Activated naive CD4-positive, alpha-beta T cell treated with anti-CD3 and anti-CD28 coated beads for 36 hours (primary cell): ENCODE data around the gene BANK1. TPM values are rescaled to one million over a fixed set of nuclear protein-coding genes. Genes with fewer than 3 reads are reported as not detected.

Experiments
- CTCF ChIA-PET: fragments of 350-600 bp; sonication (Branson Sonifier 250); formaldehyde crosslinking; loops from one replicate; lab custom pipeline; 2021; ENCODE audit warnings: antibody characterized with exemption; lab: Charles Lee
- DNase-seq: peaks from one replicate; pipeline ENCODE4 v3.0.0-alpha.2; 2020
- H3K27ac Mint-ChIP-seq: one replicate; pipeline ENCODE4 v1.8.0; 2021; ENCODE audit warnings: mild to moderate bottlenecking, mixed read lengths
- H3K27me3 Mint-ChIP-seq: one replicate; pipeline ENCODE4 v1.8.0; 2021; ENCODE audit warnings: low read depth, mixed read lengths
- H3K36me3 Mint-ChIP-seq: one replicate; pipeline ENCODE4 v1.8.0; 2021; ENCODE audit warnings: low read depth, mixed read lengths
- H3K4me1 Mint-ChIP-seq: one replicate; pipeline ENCODE4 v1.8.0; 2021; ENCODE audit warnings: low read depth, mixed read lengths
- H3K4me3 Mint-ChIP-seq: one replicate; pipeline ENCODE4 v1.8.0; 2021; ENCODE audit warnings: mild to moderate bottlenecking, moderate library complexity, mixed read lengths
- H3K9me3 Mint-ChIP-seq: one replicate; pipeline ENCODE4 v1.8.0; 2021; ENCODE audit warnings: mixed read lengths
- intact Hi-C: fragments of 100-400 bp; cut with micrococcal nuclease; formaldehyde crosslinking; loops from one replicate; pipeline ENCODE4 v1.15.1; 2023
- total RNA-seq, 2 experiments: library from RNA; stranded (reverse); gene quantifications; one replicate each; pipeline ENCODE4 v1.2.3, GENCODE V29; 2021

Gene BANK1
- total RNA-seq, 2 experiments from 2014 or later = 0.07 to 0.17 TPM

DNA sequence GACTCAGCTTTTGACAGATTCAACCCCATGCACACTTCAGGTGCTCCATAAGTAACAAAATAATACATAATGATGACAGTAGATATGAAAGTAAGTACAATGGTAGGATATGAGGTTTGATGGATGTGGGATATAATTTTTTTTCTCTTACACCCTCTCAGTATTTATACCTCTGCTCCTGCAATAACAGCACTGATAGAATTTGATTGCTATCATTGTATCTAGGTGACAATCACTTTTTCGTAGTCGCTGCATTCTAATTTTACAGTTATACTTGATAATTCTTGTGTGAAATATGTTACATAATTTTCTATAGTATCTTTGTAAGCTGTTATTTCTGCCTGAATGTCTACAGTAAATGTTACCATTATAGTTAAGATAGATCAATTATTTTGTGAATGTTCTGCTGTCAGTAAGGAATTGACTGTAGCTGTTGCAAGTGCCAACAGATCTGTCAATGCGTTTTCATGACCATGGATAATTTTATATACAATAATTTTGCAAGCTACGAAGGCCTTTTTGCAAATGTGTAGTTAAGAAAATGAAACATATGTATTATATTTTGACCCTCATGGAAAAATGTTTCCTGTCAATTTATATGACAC is 128.9 kb downstream of the BANK1 start:
- CTCF ChIA-PET = no interaction called here
- H3K9me3 Mint-ChIP-seq = no peaks in the 10 kb centered on the region
- no peak overlapping the region for H3K4me3 Mint-ChIP-seq
- H3K4me1 Mint-ChIP-seq = no peaks in the 10 kb centered on the region
- no peak overlapping the region for H3K27ac Mint-ChIP-seq
- intact Hi-C loops = no loop called here
- H3K36me3 Mint-ChIP-seq = no peaks in the 10 kb centered on the region
- H3K27me3 Mint-ChIP-seq = no peaks in the 10 kb centered on the region
- DNase-seq = no peak

DNA sequence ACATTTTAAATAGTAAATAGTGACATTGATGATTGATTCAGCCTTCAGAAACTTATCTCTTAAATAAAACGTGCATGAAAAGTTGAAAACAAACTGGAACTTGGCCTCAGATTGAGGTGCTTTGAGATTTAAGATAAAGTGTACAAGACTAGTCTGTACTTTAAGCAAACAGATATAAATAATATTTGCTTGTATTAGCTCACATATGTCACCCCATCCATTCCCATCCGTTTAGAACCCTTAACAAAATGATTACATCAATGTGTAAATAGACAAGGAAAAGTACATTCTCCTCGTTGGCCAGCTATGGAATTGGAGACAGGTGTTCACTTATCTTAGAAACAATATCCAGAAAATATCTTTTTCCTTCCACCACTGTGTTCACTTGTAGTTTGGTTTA is 130.8 kb downstream of the BANK1 start:
- H3K27me3 Mint-ChIP-seq = no peaks in the 10 kb centered on the region
- no peaks in the 10 kb centered on the region for H3K4me1 Mint-ChIP-seq
- no peak for DNase-seq
- no peak overlapping the region for H3K27ac Mint-ChIP-seq
- H3K4me3 Mint-ChIP-seq = no peak overlapping the region
- H3K9me3 Mint-ChIP-seq = no peaks in the 10 kb centered on the region
- CTCF ChIA-PET = interaction anchor here (0.7 kb wide), 2 partner anchors 15 to 53 kb away, joined by 3 read pairs; no protein-coding TSS in a partner anchor
- H3K36me3 Mint-ChIP-seq = no peaks in the 10 kb centered on the region
- intact Hi-C loops = no loop called here

DNA sequence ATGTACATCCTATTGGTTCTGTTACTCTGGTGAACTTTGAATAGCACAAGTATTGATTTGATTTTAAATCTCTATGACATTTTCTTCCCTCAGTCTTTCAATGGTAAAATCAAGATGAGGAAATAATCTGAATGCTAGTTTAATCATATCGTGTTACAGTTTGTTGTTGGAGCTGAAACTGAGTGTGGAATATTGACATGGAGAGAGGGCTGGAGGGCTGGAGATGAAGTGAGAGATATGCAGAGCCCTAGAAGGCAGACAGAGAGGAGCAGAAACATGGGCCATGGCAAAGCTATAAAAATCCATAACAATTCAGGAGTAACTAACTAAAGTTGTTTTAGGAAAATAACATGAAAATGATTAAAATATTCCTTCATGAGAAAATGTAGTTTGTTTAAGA is 141.1 kb downstream of the BANK1 start:
- Mint-ChIP-seq H3K27me3 (peaks cover 1% of the 10 kb centered on the region), H3K4me1 (no peaks in the 10 kb centered on the region), H3K27ac (no peak overlapping the region), H3K4me3 (no peak overlapping the region), H3K9me3 (no peaks in the 10 kb centered on the region), H3K36me3 (no peaks in the 10 kb centered on the region)
- intact Hi-C loops = no loop called here
- CTCF ChIA-PET = no interaction called here
- no peak for DNase-seq

DNA sequence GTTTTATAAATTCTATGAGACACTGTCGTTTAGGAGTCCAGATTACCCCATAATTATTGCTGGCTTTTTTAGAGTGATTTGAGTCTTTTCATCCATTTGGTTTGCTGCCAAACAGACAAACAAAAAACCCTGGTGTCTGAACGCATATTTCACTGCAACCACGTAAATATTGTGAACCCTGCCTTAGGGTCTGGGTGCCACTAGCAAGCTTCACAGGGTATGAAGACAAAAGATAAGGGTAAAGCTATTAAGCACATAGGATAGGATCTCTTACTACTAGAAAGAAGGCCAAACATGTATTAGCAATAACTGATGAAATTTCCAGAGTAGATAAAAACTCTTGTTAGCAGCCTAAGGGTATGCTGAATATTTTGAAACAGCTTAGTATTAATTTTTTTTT is 143.3 kb downstream of the BANK1 start:
- H3K9me3 Mint-ChIP-seq = no peaks in the 10 kb centered on the region
- no peaks in the 10 kb centered on the region for H3K27me3 Mint-ChIP-seq
- no peak overlapping the region for H3K4me3 Mint-ChIP-seq
- H3K4me1 Mint-ChIP-seq = no peaks in the 10 kb centered on the region
- no peaks in the 10 kb centered on the region for H3K36me3 Mint-ChIP-seq
- intact Hi-C loops = no loop called here
- no peak for DNase-seq
- CTCF ChIA-PET = no interaction called here
- no peak overlapping the region for H3K27ac Mint-ChIP-seq

DNA sequence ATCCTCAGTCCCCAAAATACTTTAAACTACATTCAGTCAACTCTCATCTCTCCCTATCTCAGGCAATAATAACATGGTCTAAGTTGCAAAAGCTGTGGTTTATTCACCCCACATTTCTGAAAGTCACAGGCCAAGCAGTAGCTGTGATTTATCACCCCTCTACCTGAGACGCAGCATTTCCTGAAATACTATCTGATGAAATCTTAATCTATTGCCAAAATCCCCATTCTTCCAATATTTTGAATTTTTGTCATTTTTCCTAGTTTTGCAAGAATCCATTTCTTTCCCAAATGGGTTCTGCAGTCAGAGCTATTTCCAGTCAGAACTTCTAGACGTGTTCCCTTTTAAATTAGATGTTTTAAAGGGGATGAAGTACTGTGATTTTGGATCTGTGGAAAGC is 148.3 kb downstream of the BANK1 start:
- intact Hi-C loops = no loop called here
- Mint-ChIP-seq H3K36me3 (no peaks in the 10 kb centered on the region), H3K9me3 (no peaks in the 10 kb centered on the region), H3K27ac (no peak overlapping the region), H3K4me3 (no peak overlapping the region), H3K4me1 (no peaks in the 10 kb centered on the region), H3K27me3 (peaks cover 12% of the 10 kb centered on the region)
- CTCF ChIA-PET = interaction anchor here (0.6 kb wide), 1 partner anchor 213 kb away, joined by 3 read pairs; no protein-coding TSS in a partner anchor
- no peak for DNase-seq

DNA sequence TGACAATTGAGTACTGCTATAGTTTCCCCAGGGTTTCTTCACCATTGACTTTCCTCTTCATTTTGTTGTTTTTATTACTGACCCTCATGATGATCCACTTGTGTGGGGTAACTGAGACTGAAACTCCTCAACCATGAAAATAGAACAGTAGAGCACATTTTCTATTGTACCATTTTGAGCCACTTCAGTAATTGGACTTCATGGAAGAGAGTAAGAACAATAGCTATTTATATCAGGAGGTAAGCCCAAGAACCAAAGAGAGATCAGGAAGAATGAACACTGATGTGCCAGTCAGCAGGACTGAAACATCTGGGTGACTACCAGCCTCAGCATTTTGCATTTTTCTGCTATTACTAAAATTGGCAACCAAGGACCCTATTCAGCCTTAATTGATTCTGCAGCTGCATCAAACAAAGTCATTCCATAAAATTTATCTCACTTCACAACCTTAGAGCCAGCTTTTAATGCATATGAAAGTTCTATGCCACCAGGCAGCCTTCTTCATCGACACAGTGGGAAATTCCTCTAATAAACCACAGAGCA is 151.4 kb downstream of the BANK1 start:
- CTCF ChIA-PET = interaction anchor here (0.7 kb wide), 1 partner anchor 1149 kb away, joined by 3 read pairs; no protein-coding TSS in a partner anchor

DNA sequence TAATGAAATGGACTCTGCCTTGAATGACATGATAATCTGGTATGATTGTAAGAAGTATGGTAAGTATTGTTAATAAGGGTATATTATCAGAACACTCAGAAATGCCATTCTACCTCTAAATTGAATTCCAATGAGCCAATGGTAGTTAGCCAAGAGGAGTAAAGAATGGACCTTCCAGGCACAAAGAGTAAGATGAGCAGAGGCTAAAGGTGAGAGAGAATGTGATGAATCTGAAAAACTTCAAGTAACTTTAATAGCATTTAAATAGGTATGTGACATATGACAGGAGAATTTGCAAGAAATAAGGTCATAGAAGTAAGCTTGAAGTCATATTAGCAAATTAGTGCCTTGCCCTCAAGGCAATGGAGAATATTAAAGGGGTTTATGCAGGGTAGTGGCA is 152.4 kb downstream of the BANK1 start:
- H3K4me1 Mint-ChIP-seq = no peaks in the 10 kb centered on the region
- H3K36me3 Mint-ChIP-seq = no peaks in the 10 kb centered on the region
- H3K9me3 Mint-ChIP-seq = no peaks in the 10 kb centered on the region
- no peak for DNase-seq
- no peak overlapping the region for H3K4me3 Mint-ChIP-seq
- CTCF ChIA-PET = interaction anchor here (0.7 kb wide), 1 partner anchor 1148 kb away, joined by 3 read pairs; no protein-coding TSS in a partner anchor
- peaks cover 12% of the 10 kb centered on the region for H3K27me3 Mint-ChIP-seq
- intact Hi-C loops = no loop called here
- no peak overlapping the region for H3K27ac Mint-ChIP-seq

More for the DNA sequence above, 151.4 kb downstream of the BANK1 start:
- Mint-ChIP-seq H3K4me3 (no peak overlapping the region), H3K9me3 (no peaks in the 10 kb centered on the region), H3K27me3 (peaks cover 12% of the 10 kb centered on the region), H3K36me3 (no peaks in the 10 kb centered on the region), H3K27ac (no peak overlapping the region), H3K4me1 (no peaks in the 10 kb centered on the region)
- no peak for DNase-seq
- intact Hi-C loops = no loop called here

DNA sequence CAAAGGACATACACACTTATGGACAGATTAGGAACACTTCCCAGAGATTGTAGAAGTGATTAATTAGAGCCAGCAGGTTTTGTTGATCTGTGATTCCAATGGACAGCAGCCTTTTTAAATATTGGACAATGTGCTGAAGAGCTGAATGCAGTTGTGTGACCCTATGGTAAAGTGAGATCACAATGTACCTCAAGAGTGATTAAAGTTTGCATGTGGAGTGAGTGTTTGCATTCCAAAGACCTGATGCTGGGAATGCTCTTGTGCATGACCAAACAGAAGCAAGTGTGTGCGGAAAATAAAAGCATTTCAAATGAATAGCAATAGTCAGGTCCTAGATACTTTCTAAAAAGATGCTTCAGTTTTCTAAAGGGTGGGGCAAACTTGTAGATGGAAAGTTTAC is 154.1 kb downstream of the BANK1 start:
- no peaks in the 10 kb centered on the region for H3K9me3 Mint-ChIP-seq
- intact Hi-C loops = no loop called here
- H3K36me3 Mint-ChIP-seq = no peaks in the 10 kb centered on the region
- CTCF ChIA-PET = interaction anchor here (1.4 kb wide), 1 partner anchor 19 kb away, joined by 3 read pairs; no protein-coding TSS in a partner anchor
- H3K4me1 Mint-ChIP-seq = no peaks in the 10 kb centered on the region
- H3K27ac Mint-ChIP-seq = no peak overlapping the region
- no peak overlapping the region for H3K4me3 Mint-ChIP-seq
- DNase-seq = no peak
- H3K27me3 Mint-ChIP-seq = peaks cover 13% of the 10 kb centered on the region

DNA sequence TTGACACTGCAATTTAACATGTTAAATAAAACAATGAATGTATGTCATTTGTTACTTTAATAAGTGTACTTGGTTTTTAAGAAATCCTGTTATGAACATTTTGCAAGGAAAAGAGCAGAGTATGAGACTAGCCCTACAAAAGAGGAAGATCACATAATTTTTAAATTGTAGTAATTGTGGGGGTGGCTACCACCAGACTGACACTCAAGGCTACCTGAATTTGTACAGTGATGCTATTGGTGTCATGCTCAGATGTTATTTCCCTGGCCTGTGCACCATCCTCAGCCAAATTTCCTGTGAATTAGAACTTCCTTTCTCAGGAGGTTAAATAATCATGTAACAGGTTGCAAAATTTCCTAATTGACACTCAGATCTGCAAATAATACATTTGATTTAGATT is 157.5 kb downstream of the BANK1 start:
- CTCF ChIA-PET = no interaction called here
- Mint-ChIP-seq H3K27me3 (peaks cover 6% of the 10 kb centered on the region), H3K4me1 (no peaks in the 10 kb centered on the region), H3K9me3 (no peaks in the 10 kb centered on the region), H3K27ac (no peak overlapping the region), H3K36me3 (no peaks in the 10 kb centered on the region), H3K4me3 (no peak overlapping the region)
- intact Hi-C loops = no loop called here
- DNase-seq = no peak

DNA sequence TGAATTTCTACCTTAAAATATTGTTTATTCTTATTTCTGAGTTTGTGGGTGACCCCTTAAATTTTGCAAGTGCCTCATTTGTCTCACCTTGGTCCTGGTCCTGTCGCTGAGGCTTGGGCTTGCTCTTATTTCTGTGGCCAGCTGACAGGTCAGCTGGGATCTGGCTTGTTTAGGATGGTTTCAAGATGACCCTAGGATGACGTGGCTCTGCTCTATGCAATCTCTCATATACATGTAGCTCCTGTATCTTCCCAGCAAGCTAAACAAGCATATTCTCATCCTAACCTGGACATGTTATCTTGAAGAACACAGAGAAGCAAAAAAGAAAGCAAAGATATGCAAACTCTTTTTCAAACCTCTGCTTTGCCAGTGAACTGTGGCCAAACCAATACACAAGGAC is 158.4 kb downstream of the BANK1 start:
- no peaks in the 10 kb centered on the region for H3K9me3 Mint-ChIP-seq
- no peak overlapping the region for H3K4me3 Mint-ChIP-seq
- DNase-seq = no peak
- CTCF ChIA-PET = no interaction called here
- no peaks in the 10 kb centered on the region for H3K36me3 Mint-ChIP-seq
- no peak overlapping the region for H3K27ac Mint-ChIP-seq
- intact Hi-C loops = no loop called here
- H3K4me1 Mint-ChIP-seq = no peaks in the 10 kb centered on the region
- H3K27me3 Mint-ChIP-seq = peaks cover 4% of the 10 kb centered on the region

DNA sequence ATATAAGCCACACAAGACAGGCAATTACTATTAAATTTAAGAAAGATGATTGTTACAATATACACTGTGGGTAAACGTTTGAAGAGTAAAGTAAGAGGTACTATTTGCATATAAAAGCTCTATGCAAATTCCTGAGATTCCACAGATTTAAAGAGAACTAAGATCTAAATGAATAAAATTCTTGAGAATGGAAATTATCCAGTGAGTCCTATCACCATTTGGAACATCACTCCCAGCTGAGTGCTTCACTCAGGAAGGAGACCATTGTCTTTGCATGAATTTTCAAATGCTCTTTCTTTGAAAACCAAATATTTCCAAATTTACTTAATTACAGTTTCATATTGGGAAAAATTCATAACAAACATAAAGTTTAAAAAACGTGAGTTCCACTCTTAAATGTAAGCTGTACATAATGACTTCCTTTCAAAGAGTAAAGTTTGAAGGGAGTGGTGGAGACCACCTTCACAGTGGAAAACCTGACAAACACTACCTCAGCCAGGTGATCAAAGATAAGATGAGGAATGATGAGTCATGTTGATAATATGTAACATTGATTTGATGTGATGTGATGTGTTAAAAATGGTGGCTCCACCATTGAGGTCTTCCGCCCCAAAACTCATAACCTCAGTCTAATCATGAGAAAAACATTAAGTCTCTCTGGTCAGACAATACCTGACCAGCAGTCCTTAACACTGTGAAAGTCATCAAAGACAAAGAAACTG is 159.9 kb downstream of the BANK1 start:
- CTCF ChIA-PET = no interaction called here
- H3K9me3 Mint-ChIP-seq = no peaks in the 10 kb centered on the region

DNA sequence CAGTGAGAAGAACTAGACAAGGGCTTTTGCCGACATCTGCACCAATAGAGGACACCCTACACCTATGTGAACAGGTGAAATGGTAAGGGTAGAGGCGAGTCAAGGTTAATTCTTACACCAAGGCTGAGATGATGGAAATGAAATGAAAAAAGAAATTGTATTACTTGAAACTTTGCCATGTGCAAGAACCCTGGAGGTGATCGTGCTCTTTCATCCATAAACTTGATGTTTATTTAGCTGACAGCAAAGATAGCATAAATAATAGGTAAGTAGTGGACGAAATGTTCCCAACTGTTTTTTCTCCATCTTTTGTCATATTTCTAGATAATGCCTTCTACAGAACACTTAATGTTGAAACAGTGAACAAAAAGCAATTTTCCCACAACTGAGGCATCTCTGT is 162.5 kb downstream of the BANK1 start:
- H3K27ac Mint-ChIP-seq = no peak overlapping the region
- no peak for DNase-seq
- intact Hi-C loops = no loop called here
- peaks cover 4% of the 10 kb centered on the region for H3K27me3 Mint-ChIP-seq
- H3K4me1 Mint-ChIP-seq = no peaks in the 10 kb centered on the region
- CTCF ChIA-PET = no interaction called here
- H3K36me3 Mint-ChIP-seq = no peaks in the 10 kb centered on the region
- no peaks in the 10 kb centered on the region for H3K9me3 Mint-ChIP-seq
- H3K4me3 Mint-ChIP-seq = no peak overlapping the region

More for the DNA sequence above, 159.9 kb downstream of the BANK1 start:
- Mint-ChIP-seq H3K4me3 (no peak overlapping the region), H3K4me1 (no peaks in the 10 kb centered on the region), H3K27me3 (peaks cover 4% of the 10 kb centered on the region), H3K27ac (no peak overlapping the region), H3K36me3 (no peaks in the 10 kb centered on the region)
- intact Hi-C loops = no loop called here
- no peak for DNase-seq

DNA sequence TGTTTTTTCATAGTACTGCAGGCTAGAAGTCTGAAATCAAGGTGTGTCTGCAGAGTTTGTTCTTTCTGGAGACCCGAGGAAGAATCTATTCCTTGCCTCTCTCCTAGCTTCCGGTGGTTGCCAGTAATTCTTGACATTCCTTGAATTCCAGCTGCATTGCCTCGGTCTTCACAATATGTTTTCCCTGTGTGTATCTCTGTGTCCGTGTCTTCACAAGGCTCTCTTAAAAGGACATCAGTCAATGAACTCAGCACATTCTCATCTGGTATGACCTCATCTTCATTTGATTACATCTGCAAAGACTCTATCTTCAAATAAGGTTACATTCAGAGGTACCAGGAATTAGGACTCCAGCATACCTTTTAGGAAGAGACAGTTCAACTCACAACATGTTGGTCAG is 163.4 kb downstream of the BANK1 start:
- H3K9me3 Mint-ChIP-seq = no peaks in the 10 kb centered on the region
- no peaks in the 10 kb centered on the region for H3K4me1 Mint-ChIP-seq
- intact Hi-C loops = no loop called here
- no peak for DNase-seq
- H3K4me3 Mint-ChIP-seq = no peak overlapping the region
- H3K36me3 Mint-ChIP-seq = no peaks in the 10 kb centered on the region
- CTCF ChIA-PET = no interaction called here
- no peak overlapping the region for H3K27ac Mint-ChIP-seq
- H3K27me3 Mint-ChIP-seq = peaks cover 2% of the 10 kb centered on the region
